Activated T-cell treated with anti-CD3 and anti-CD28 coated beads, Interleukin-2, amount 50 U/mL, for 72 hours (primary cell): ENCODE data around the gene ASTL. TPM values are rescaled to one million over a fixed set of nuclear protein-coding genes. Genes with fewer than 3 reads are reported as not detected.

Experiments used
- ATAC-seq, 2 donors: fragments of 150-1000 bp; cut with Tn5 transposase; replicated peaks in 1 of 2; 2 replicates each; pipeline ENCODE4 v1.10.0; 2021; ENCODE audit warnings: moderate library complexity in 2 of 2, mild to moderate bottlenecking in 1 of 2
- DNase-seq, 2 donors: peaks; one replicate each; pipeline ENCODE4 v3.0.0; 2021 to 2022; ENCODE audit warnings: mixed read lengths in 1 of 2
- H3K27ac Mint-ChIP-seq: one replicate; pipeline ENCODE4 v1.8.0; 2022; ENCODE audit warnings: mild to moderate bottlenecking, moderate library complexity, mixed read lengths
- H3K27me3 Mint-ChIP-seq: one replicate; pipeline ENCODE4 v1.8.0; 2022; ENCODE audit warnings: low read depth, mixed read lengths
- H3K36me3 Mint-ChIP-seq, 2 donors: one replicate each; pipeline ENCODE4 v1.8.0; 2022; ENCODE audit warnings: mixed read lengths in 2 of 2, mild to moderate bottlenecking in 1 of 2; ENCODE audit not compliant: insufficient read depth in 2 of 2
- H3K4me1 Mint-ChIP-seq: one replicate; pipeline ENCODE4 v1.8.0; 2022; ENCODE audit warnings: low read depth, mixed read lengths
- H3K4me3 Mint-ChIP-seq, 2 donors: one replicate each; pipeline ENCODE4 v1.8.0; 2022; ENCODE audit warnings: mild to moderate bottlenecking in 2 of 2, mixed read lengths in 2 of 2, moderate library complexity in 2 of 2
- H3K9me3 Mint-ChIP-seq, 2 donors: one replicate each; pipeline ENCODE4 v1.8.0; 2022; ENCODE audit warnings: mixed read lengths in 2 of 2
- total RNA-seq, 2 donors: library from RNA; stranded (reverse); gene quantifications; one replicate each; pipeline ENCODE4 v1.2.3, GENCODE V29; 2022

ASTL gene
- total RNA-seq, 2 donors from 2014 or later, result 8.1 to 9.1 TPM

DNA sequence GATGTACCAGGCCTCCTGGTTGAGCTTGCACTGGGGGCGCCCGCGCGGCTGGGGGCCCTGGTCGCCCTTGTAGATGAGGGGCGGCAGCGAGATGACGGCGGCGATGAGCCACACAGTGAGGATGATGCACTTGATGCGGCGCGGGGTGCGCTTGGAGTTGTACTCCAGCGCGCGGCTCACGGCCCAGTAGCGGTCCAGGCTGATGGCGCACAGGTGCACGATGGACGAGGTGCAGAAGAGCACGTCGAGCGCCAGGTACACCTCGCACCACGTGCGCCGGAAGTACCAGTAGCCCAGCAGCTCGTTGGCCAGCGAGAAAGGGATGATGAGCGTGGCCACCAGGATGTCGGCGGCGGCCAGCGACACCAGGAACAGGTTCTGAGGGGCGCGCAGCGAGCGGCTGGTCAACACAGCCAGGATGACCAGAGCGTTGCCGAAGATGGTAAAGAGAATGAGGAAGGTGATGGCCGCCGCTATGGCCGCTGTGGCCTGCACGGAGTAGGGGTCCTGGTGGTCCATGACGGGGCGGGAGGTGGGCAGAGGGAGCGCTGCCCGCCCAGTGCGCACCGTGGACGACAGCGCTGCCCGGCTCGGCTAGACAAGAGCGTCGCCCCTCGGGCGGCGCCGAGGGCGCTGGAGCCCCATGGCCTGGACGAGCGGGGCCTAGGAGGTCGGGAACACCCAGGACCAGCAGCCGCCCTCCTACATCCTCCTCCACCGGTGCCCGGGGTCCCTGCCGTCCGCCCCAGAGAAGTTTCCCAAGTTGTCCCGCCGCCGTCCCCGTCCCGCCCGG is 22.5 kb downstream of the ASTL start:
- peaks cover 0 to 4% of the 10 kb centered on the region in 2 donors for H3K36me3 Mint-ChIP-seq
- no peak for DNase-seq
- peak overlapping the region; percentile 86 for H3K4me3 Mint-ChIP-seq
- peak overlapping the region; percentile 67 for H3K27ac Mint-ChIP-seq
- H3K27me3 Mint-ChIP-seq, result peaks cover 38% of the 10 kb centered on the region
- H3K4me1 Mint-ChIP-seq, result peaks cover 25% of the 10 kb centered on the region
- no peaks in the 10 kb centered on the region for H3K9me3 Mint-ChIP-seq
- peak; percentile 0 to 1 for ATAC-seq

DNA sequence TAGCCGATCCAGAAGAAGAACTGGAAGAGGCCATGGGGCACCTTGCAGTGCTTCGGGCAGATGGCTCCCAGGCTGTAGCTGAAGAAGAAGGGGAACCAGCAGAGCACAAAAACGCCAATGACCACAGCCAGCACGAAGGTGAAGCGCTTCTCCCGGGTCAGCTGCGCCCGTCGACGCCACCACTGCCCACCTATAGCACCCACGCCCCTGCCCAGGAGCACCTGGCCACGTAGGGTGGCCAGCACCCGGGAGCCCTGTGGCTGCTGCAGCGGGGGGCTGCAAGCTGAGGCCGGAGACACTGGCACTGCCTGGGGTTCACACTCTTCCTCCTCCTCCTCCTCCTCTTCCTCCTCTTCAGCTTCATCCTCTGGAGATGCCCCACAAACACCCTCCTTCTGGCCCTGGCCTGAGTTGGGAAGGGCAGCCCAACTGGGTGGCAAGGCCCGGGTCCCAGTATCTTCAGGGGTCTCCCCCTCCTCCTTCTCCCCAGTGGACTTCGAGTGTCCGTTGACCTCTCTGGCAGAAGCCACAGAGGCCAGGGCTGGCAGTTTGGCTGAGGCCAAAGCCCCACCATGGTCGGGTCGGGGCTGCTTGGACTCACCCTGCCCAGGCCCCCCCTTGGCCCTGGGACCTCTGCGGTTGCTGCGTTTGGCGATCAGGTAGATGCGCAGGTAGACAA is 23.3 kb downstream of the ASTL start:
- peaks cover 0 to 4% of the 10 kb centered on the region in 2 donors for H3K36me3 Mint-ChIP-seq
- ATAC-seq (no peak), DNase-seq (no peak)
- peak overlapping the region; percentile 67 for H3K27ac Mint-ChIP-seq
- peaks cover 30% of the 10 kb centered on the region for H3K27me3 Mint-ChIP-seq
- H3K9me3 Mint-ChIP-seq, result no peaks in the 10 kb centered on the region
- H3K4me1 Mint-ChIP-seq, result peaks cover 18% of the 10 kb centered on the region
- peak overlapping the region; percentile 86 for H3K4me3 Mint-ChIP-seq

DNA sequence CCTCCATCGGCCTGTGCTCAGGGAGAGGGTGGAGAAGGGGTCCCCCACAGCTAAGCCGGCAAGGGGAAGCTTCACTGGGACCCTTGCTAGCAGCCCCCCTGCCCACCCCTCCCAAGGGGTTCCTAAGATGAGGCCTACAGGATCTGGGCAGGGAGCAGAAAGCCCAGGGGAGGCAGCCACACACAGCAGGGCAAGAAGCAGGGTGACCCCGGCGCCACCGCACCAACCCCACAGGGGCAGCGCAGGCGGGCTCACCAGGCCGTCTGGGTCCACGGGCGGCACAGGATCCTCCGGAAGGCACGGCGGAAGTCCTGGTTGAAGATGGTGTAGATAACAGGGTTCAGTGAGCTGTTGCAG is 23.8 kb downstream of the ASTL start:
- Mint-ChIP-seq H3K4me3 (no peak overlapping the region), H3K27me3 (peaks cover 25% of the 10 kb centered on the region), H3K4me1 (peaks cover 15% of the 10 kb centered on the region), H3K27ac (no peak overlapping the region), H3K9me3 (no peaks in the 10 kb centered on the region), H3K36me3 (peaks cover 0 to 4% of the 10 kb centered on the region in 2 donors)
- ATAC-seq, result no peak
- DNase-seq, result no peak

DNA sequence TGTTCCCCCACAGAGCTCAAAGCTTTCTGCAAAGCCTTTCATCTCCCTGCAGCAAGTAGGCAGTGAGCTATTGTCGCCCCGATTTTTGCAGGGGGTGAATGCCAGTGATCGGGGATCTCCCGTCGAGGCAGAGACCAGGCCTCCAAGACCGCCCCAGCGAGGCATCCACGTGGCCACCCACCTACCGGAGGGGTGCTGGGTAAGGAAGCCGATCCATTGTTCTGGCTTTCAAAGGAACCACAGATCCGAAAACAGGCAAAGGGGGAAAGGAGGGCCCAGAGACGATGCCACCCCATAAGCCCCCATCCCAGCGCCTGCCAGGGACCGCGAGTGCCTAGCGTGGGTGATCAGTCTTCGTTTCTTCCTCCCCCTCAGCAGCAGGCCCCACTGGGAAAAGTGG is 24.4 kb downstream of the ASTL start:
- Mint-ChIP-seq H3K27me3 (peaks cover 20% of the 10 kb centered on the region), H3K4me1 (peaks cover 15% of the 10 kb centered on the region), H3K36me3 (peaks cover 0 to 4% of the 10 kb centered on the region in 2 donors), H3K9me3 (no peaks in the 10 kb centered on the region), H3K4me3 (no peak overlapping the region), H3K27ac (no peak overlapping the region)
- ATAC-seq, result no peak
- DNase-seq, result no peak

DNA sequence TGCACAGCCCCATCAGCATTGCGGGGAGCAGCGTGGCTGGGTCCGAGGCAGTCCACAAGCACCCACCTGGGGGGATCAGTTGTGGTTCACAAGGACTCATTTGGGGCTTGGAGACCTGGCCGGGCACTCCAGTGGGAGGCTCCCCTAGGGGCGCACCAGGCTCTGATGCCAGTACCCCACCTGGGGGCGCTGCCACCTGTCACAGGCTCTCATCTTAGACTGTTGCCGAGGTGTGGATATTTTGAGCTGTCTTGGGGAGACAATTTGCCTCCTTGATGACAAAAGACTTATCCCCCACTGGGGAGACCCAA is 25.0 kb downstream of the ASTL start:
- DNase-seq (peak; percentile 40 to 52), ATAC-seq (no peak)
- Mint-ChIP-seq H3K9me3 (no peaks in the 10 kb centered on the region), H3K27me3 (peaks cover 16% of the 10 kb centered on the region), H3K36me3 (peaks cover 0 to 4% of the 10 kb centered on the region in 2 donors), H3K27ac (no peak overlapping the region), H3K4me3 (no peak overlapping the region), H3K4me1 (peaks cover 15% of the 10 kb centered on the region)

DNA sequence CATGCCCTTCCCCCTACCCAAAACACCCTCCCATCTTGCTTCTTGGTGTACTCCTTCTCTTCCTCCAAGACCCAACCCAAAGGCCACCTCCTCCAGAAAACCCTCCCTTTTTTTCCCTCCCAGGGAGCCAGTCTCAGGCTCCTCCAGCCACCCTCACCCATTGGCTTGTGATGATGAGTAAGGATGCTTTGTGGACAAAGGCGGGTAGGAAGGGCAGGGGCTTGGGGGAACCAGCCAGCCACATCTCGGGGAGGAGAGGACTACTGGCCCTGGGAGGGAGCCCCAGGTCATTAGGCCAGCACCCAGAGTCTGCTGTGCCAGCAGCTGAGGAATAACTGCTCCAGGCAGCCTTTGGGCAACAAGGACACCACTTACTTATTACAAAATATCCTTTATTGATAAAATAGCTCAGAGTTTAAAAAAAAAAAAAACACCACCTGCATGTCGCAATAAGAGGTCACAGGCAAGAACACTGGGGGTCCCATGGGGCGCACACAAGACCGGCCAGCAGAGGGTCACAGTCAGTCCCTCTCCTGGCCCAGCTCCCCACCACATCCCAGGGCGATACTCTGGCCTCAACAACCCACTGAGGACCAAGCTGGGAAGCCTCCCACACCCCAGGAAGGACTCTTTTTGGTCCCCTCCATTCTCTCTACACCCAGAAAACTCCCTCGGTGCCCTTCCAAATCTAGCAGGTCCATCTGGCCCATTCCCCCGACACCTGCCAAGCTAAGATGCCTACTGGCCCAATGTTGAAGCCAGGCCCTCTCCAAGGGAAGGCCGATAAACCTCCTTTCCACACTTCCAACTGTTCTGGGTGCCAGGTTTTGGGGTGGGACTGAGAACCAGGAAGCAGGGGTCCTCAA is 25.6 kb downstream of the ASTL start:
- peaks cover 13% of the 10 kb centered on the region for H3K27me3 Mint-ChIP-seq
- no peak for ATAC-seq
- peaks cover 13% of the 10 kb centered on the region for H3K4me1 Mint-ChIP-seq
- H3K27ac Mint-ChIP-seq, result no peak overlapping the region
- H3K4me3 Mint-ChIP-seq, result no peak overlapping the region
- no peak for DNase-seq
- no peaks in the 10 kb centered on the region for H3K9me3 Mint-ChIP-seq
- H3K36me3 Mint-ChIP-seq, result peaks cover 0 to 4% of the 10 kb centered on the region in 2 donors

DNA sequence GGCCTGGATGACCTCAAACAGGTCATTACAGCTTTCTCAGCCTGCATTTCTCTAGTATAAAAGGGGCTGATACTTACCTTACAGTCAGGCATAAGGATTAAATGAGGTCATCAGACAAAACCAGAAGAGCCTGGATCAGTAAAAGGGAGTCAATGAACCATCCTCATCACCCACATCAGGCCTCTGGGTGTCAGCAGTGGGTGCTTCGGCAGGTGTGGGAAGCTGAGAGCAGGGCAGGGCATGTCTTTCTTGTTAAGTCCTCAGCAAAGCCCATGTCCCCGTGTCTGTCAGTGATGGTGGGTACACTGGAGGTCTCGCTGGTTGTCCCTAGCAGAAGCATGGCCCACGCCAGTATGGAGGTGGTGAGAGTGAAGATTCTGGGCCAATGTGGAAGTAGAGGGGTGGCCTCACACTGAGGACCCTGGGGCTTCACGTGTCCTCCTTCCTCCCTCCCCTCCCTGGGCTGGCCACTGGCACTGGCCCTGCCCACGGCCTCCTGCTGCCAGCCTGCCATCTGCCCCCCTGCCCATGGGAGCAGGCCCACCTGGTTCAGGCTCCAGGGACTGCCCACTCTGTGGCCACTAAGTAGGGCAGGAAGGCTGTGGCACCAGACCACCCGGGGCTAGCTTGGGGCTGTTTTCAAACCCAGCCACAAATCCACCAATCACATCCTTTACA is 26.3 kb downstream of the ASTL start:
- H3K27ac Mint-ChIP-seq, result no peak overlapping the region
- peaks cover 9% of the 10 kb centered on the region for H3K27me3 Mint-ChIP-seq
- DNase-seq, result no peak
- no peak for ATAC-seq
- H3K36me3 Mint-ChIP-seq, result peaks cover 0 to 4% of the 10 kb centered on the region in 2 donors
- H3K4me1 Mint-ChIP-seq, result peaks cover 8% of the 10 kb centered on the region
- no peaks in the 10 kb centered on the region for H3K9me3 Mint-ChIP-seq
- H3K4me3 Mint-ChIP-seq, result no peak overlapping the region

DNA sequence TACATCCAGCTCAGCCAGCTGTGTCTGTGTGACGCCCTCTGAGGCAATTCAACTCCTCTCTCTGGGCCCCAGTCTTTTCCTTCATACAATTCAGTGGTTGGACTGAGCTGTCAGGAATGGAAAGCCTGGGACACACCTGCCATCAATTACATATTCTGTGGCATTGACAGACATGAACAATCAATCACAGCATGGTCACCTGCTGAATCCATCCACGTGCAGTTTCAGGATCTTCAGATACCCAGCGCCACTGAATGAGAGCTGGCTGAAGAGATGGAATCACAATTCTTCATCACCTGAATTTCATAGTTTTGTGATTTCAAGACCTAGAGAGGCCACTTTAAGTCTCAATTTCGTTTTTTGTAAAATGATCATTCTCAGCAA is 27.1 kb downstream of the ASTL start:
- no peaks in the 10 kb centered on the region for H3K9me3 Mint-ChIP-seq
- ATAC-seq (no peak), DNase-seq (no peak)
- H3K36me3 Mint-ChIP-seq, result peaks cover 0 to 9% of the 10 kb centered on the region in 2 donors
- H3K27me3 Mint-ChIP-seq, result peaks cover 9% of the 10 kb centered on the region
- H3K4me1 Mint-ChIP-seq, result peaks cover 8% of the 10 kb centered on the region
- H3K27ac Mint-ChIP-seq, result no peak overlapping the region
- H3K4me3 Mint-ChIP-seq, result no peak overlapping the region

DNA sequence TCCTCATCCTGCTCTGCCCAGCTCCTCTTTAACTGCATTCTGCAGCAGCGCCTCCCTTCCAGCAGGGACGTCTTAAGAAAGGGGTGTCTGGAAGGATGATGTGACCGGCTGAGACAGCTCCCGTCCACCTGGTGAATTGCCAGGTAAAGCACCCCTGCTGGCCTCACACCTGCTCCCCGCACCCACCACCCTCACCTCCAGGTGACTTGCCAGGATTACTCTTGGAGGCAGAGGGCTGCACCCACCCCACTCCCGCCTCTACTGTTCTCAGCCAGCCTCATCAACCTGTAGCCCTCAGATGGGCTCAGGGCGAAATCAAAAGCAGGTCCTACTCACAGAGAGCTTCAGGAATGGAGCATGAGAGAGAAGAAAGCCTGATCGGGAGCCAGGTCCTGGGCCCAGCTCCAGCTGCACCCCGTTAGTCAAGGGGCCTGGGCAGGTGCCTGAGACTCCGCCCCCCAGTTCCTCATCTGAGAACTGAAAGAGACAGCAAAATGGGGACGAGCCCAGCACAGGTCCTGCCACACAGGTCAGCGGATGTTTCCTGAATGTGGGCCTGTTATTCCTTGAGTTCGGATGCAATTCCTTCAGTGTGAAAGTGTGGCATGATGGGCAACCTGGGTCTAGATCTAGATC is 27.6 kb downstream of the ASTL start:
- H3K27me3 Mint-ChIP-seq, result peaks cover 7% of the 10 kb centered on the region

DNA sequence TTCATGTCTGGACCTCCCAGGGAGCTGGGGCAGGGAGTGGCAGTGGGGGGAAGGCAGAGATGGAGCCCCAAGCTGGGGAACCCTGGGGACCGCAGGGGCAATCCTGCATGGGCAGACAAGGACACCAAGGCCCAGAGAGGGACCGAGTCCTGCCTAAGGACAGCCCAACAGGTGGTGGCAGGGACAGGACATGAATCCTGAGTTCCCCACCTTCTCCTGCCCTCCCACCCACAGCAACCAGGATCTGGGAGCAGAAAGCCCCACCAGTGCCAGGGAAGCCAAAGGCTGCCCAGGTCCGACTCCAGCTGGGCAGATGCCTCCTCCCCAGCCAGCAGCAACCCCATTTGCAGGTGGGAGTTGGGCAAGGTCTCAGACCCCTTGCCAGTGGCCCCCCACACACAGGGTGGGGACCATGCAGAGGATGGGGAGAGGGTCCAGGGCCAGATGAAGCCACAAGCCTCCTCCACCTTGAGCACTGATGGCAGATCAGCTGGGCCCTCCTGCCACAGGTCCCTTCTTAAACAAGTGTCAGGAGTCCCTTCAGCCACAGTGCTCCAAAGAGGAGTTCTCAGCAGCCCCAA is 28.3 kb downstream of the ASTL start:
- no peaks in the 10 kb centered on the region for H3K27me3 Mint-ChIP-seq
- H3K9me3 Mint-ChIP-seq, result peaks cover 1 to 7% of the 10 kb centered on the region in 2 donors
- H3K36me3 Mint-ChIP-seq, result peaks cover 5 to 12% of the 10 kb centered on the region in 2 donors
- ATAC-seq (no peak), DNase-seq (no peak)
- H3K4me1 Mint-ChIP-seq, result no peaks in the 10 kb centered on the region
- no peak overlapping the region for H3K27ac Mint-ChIP-seq
- no peak overlapping the region for H3K4me3 Mint-ChIP-seq

More for the DNA sequence above, 27.6 kb downstream of the ASTL start:
- H3K27ac Mint-ChIP-seq, result no peak overlapping the region
- H3K36me3 Mint-ChIP-seq, result peaks cover 0 to 10% of the 10 kb centered on the region in 2 donors
- ATAC-seq (no peak), DNase-seq (no peak)
- H3K4me1 Mint-ChIP-seq, result peaks cover 5% of the 10 kb centered on the region
- H3K9me3 Mint-ChIP-seq, result peaks cover 0 to under 1% of the 10 kb centered on the region in 2 donors
- no peak overlapping the region for H3K4me3 Mint-ChIP-seq

DNA sequence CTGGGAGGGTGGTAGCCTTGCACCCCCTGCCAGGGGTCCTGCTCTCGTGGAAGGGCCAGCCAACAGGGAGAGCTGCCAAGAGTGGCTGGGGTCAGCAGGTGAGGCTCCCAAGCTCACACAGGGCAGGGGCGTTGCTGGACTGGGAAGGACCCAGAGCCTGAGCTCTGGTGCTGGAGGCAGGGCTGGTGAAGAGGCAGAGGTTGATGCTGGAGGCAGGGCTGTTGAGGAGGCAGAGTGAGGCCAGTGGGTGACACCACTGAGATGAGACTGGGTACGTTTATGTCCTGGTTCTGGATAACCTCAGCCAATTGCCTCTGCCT is 29.0 kb downstream of the ASTL start:
- H3K9me3 Mint-ChIP-seq, result peaks cover 2 to 10% of the 10 kb centered on the region in 2 donors
- H3K27ac Mint-ChIP-seq, result no peak overlapping the region
- H3K27me3 Mint-ChIP-seq, result no peaks in the 10 kb centered on the region
- H3K4me1 Mint-ChIP-seq, result no peaks in the 10 kb centered on the region
- ATAC-seq (no peak), DNase-seq (no peak)
- no peak overlapping the region for H3K4me3 Mint-ChIP-seq
- H3K36me3 Mint-ChIP-seq, result peaks cover 6 to 15% of the 10 kb centered on the region in 2 donors
